Caco-2 (cell line): Measurements from ENCODE around the gene BTBD9. TPM values are rescaled to one million over a fixed set of nuclear protein-coding genes. Genes with fewer than 3 reads are reported as not detected.

ENCODE experiments used
- BruUV-seq: library from RNA; stranded (reverse); fragments of 400-500 nt; replicated peaks from 2 replicates; lab custom pipeline; 2021; lab: Mats Ljungman, UMichigan
- CTCF ChIA-PET: fragments of 300-600 bp; sonication (Branson Sonifier 250); formaldehyde crosslinking; loops from one replicate; lab custom pipeline; 2022; ENCODE audit warnings: antibody characterized with exemption; lab: Charles Lee
- POLR2A ChIA-PET: fragments of 300-600 bp; sonication (Branson Sonifier 250); formaldehyde crosslinking; loops from one replicate; lab custom pipeline; 2022; ENCODE audit warnings: antibody characterized with exemption; lab: Charles Lee
- DNase-seq, 2 experiments: peaks; one replicate each; pipeline versions ENCODE4 v3.0.0 to v3.0.0-alpha.2; 2020 to 2022
- H3K27me3 ChIP-seq: replicated peaks from 2 replicates; pipeline ENCODE4 v1.6.0; 2011; ENCODE audit warnings: low read length; ENCODE audit not compliant: control insufficient read depth, insufficient read depth
- H3K36me3 ChIP-seq: 2 replicates; pipeline ENCODE4 v1.5.1; 2011; ENCODE audit warnings: low read length; ENCODE audit not compliant: control insufficient read depth, insufficient read depth
- H3K4me1 ChIP-seq: fragments of 250-450 bp; sonication (Bioruptor Pico); 2 replicates; pipeline ENCODE4 v1.5.1; 2020; ENCODE audit warnings: mild to moderate bottlenecking
- H3K4me3 ChIP-seq: 2 replicates; pipeline ENCODE4 v1.5.1; 2011; ENCODE audit warnings: low read depth, mild to moderate bottlenecking, control low read depth, low read length
- H3K9me3 ChIP-seq: fragments of 250-450 bp; sonication (Bioruptor Pico); 2 replicates; pipeline ENCODE4 v1.5.1; 2020; ENCODE audit warnings: mild to moderate bottlenecking, moderate library complexity
- H3K27ac Mint-ChIP-seq: one replicate; pipeline ENCODE4 v1.8.0; 2022; ENCODE audit warnings: mixed read lengths; ENCODE audit not compliant: unreplicated experiment
- H3K27me3 Mint-ChIP-seq: one replicate; pipeline ENCODE4 v1.8.0; 2022; ENCODE audit warnings: mixed read lengths; ENCODE audit not compliant: insufficient read depth, unreplicated experiment
- H3K36me3 Mint-ChIP-seq: one replicate; pipeline ENCODE4 v1.8.0; 2022; ENCODE audit warnings: mild to moderate bottlenecking, mixed read lengths; ENCODE audit not compliant: insufficient read depth, unreplicated experiment
- H3K4me1 Mint-ChIP-seq: one replicate; pipeline ENCODE4 v1.8.0; 2022; ENCODE audit warnings: low read depth, mixed read lengths; ENCODE audit not compliant: unreplicated experiment
- H3K4me3 Mint-ChIP-seq: one replicate; pipeline ENCODE4 v1.8.0; 2022; ENCODE audit warnings: mild to moderate bottlenecking, moderate library complexity, mixed read lengths; ENCODE audit not compliant: unreplicated experiment
- H3K9me3 Mint-ChIP-seq: one replicate; pipeline ENCODE4 v1.8.0; 2022; ENCODE audit warnings: mixed read lengths; ENCODE audit not compliant: unreplicated experiment
- intact Hi-C: fragments of 100-400 bp; cut with micrococcal nuclease; formaldehyde crosslinking; loops from one replicate; pipeline ENCODE4 v1.10.0; 2022; ENCODE audit not compliant: unreplicated experiment
- total RNA-seq: library from RNA; stranded (reverse); gene quantifications from 2 replicates; pipeline ENCODE4 v1.2.3, GENCODE V29; 2022
- TF ChIP-seq, protein P1 (sequence below), 2 experiments: fragments of 200-600 bp in 1 of 2; IDR thresholded peaks; 1 replicate in 1 of 2; 2 replicates in 1 of 2; pipeline versions ENCODE4 v1.5.1 to v1.8.0; 2011 to 2022; ENCODE audit warnings: antibody characterized with exemption in 1 of 2, control low read depth in 1 of 2, inconsistent platforms in 1 of 2, low read depth in 1 of 2, low read length in 1 of 2, mild to moderate bottlenecking in 1 of 2, moderate library complexity in 1 of 2; ENCODE audit not compliant: insufficient read depth in 1 of 2, severe bottlenecking in 1 of 2, unreplicated experiment in 1 of 2

BTBD9 gene
- total RNA-seq, 1 experiment from 2014 or later = 19.6 TPM

DNA sequence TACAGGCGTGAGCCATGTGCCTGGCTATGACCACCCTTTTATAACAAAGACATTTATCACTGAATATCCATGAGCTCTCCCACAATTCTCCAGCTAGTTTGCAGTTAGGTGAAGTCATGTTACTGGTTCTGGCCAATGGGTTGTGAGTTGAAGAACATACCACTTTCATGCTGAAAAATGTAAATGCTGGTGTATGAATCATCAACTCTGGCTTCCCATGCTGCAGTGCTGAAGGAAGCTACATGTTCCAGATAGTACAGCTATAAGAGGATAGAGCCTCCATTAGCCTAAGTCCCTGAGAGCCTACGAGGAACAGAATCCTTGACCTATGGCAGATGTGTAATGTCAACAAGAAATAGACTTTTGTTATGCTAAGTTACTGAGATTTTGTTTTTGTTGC, 180.4 kb downstream of the BTBD9 start:
- no peak for DNase-seq
- Histone ChIP-seq H3K9me3 (no peaks in the 10 kb centered on the region; the same call in 1 of the 2 replicates), H3K4me3 (no peak overlapping the region), H3K36me3 (no peaks in the 10 kb centered on the region), H3K27me3 (no peaks in the 10 kb centered on the region), H3K4me1 (0 out of 2 replicates have a peak, but pooled peaks cover 4% of the 10 kb centered on the region)
- Mint-ChIP-seq H3K4me3 (no peak overlapping the region), H3K27me3 (no peaks in the 10 kb centered on the region), H3K9me3 (peaks cover 8% of the 10 kb centered on the region), H3K4me1 (peaks cover 12% of the 10 kb centered on the region), H3K36me3 (no peaks in the 10 kb centered on the region), H3K27ac (no peak overlapping the region)
- ChIA-PET POLR2A (no interaction called here), CTCF (no interaction called here)
- TF ChIP-seq, protein P1, sequence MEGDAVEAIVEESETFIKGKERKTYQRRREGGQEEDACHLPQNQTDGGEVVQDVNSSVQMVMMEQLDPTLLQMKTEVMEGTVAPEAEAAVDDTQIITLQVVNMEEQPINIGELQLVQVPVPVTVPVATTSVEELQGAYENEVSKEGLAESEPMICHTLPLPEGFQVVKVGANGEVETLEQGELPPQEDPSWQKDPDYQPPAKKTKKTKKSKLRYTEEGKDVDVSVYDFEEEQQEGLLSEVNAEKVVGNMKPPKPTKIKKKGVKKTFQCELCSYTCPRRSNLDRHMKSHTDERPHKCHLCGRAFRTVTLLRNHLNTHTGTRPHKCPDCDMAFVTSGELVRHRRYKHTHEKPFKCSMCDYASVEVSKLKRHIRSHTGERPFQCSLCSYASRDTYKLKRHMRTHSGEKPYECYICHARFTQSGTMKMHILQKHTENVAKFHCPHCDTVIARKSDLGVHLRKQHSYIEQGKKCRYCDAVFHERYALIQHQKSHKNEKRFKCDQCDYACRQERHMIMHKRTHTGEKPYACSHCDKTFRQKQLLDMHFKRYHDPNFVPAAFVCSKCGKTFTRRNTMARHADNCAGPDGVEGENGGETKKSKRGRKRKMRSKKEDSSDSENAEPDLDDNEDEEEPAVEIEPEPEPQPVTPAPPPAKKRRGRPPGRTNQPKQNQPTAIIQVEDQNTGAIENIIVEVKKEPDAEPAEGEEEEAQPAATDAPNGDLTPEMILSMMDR (IDR thresholded peaks at IDR 0.05; ENCODE audit: insufficient read depth in 1 of 2, low read depth in 1 of 2, low read length in 1 of 2, severe bottlenecking in 1 of 2, unreplicated experiment in 1 of 2) = no peak
- intact Hi-C loops = no loop called here
- no TSS peak for BruUV-seq

DNA sequence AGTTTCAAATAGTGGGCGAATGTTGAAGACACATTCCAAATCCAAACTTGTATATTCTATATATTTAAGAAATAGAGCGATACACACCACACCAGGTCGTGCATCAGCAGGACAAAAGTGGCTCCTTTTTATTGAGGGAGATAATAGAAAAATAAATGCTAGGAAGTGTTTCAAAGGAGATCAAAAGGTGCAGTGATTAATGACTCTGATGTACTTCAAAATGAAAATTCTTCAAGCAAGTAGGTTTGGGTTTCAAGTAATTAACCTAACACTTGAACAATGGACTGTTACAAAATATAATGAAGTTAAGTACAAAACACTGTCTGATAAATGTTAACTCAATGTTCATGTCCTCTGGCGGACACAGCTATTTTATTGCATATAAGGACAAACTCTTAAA, 185.9 kb downstream of the BTBD9 start:
- H3K9me3 ChIP-seq = no peaks in the 10 kb centered on the region
- no TSS peak for BruUV-seq
- intact Hi-C loops = no loop called here
- H3K4me3 Mint-ChIP-seq = no peak overlapping the region
- H3K27me3 Mint-ChIP-seq = no peaks in the 10 kb centered on the region
- TF ChIP-seq, protein P1 (IDR thresholded peaks at IDR 0.05; ENCODE audit: insufficient read depth in 1 of 2, low read depth in 1 of 2, low read length in 1 of 2, severe bottlenecking in 1 of 2, unreplicated experiment in 1 of 2) = no peak
- CTCF ChIA-PET = no interaction called here
- H3K36me3 Mint-ChIP-seq = no peaks in the 10 kb centered on the region
- H3K27ac Mint-ChIP-seq = no peak overlapping the region
- H3K9me3 Mint-ChIP-seq = no peaks in the 10 kb centered on the region
- H3K36me3 ChIP-seq = no peaks in the 10 kb centered on the region
- no peak overlapping the region for H3K4me3 ChIP-seq
- no peaks in the 10 kb centered on the region for H3K27me3 ChIP-seq
- peaks cover 19% of the 10 kb centered on the region for H3K4me1 ChIP-seq
- H3K4me1 Mint-ChIP-seq = peaks cover 26% of the 10 kb centered on the region
- no peak for DNase-seq
- POLR2A ChIA-PET = no interaction called here

DNA sequence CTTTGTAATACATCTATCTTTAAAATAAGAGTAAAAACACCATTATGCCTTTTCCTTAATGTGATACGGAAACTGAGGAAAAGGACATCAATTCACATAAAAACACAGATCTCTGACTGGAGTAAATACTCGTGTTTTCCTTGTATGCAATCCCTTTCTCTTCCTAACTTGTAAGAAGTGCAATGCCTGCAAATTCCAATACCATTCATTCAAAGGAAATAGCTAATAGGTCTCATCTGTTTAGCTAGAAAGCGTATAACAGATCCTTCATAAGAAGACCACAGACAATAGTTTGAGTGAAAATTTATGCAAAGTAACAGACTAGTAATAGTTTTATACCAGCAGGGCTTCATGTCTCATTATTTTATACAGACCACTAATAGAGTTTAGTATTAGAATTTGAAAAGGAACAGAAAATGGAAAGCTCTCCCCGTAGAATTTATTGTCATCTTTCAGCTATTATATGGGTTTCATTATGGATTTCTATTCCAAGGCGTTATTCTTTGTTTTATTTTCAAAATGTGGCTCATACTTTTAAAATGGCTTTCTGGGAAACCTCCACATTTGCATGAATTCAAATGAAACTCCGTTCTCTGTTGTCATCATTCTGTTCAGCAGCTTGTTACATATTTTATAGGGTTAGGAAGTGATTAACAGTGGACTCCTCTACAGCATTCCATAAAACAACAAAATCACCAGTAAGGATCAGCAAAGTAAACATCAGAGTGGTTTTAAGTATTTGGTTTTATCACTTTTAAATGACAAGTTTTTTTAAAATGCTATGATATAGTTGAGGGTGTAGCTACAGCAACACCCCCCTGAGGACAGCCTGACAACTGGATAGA, 186.7 kb downstream of the BTBD9 start:
- Mint-ChIP-seq H3K27me3 (no peaks in the 10 kb centered on the region), H3K4me1 (peaks cover 26% of the 10 kb centered on the region), H3K4me3 (no peak overlapping the region), H3K36me3 (no peaks in the 10 kb centered on the region), H3K9me3 (no peaks in the 10 kb centered on the region), H3K27ac (no peak overlapping the region)
- BruUV-seq = no TSS peak
- Histone ChIP-seq H3K4me1 (peaks cover 19% of the 10 kb centered on the region), H3K9me3 (no peaks in the 10 kb centered on the region), H3K27me3 (no peaks in the 10 kb centered on the region), H3K4me3 (no peak overlapping the region), H3K36me3 (no peaks in the 10 kb centered on the region)
- DNase-seq = no peak
- ChIA-PET POLR2A (no interaction called here), CTCF (no interaction called here)
- TF ChIP-seq, protein P1 (IDR thresholded peaks at IDR 0.05; ENCODE audit: insufficient read depth in 1 of 2, low read depth in 1 of 2, low read length in 1 of 2, severe bottlenecking in 1 of 2, unreplicated experiment in 1 of 2) = no peak
- intact Hi-C loops = no loop called here
